CD14-positive monocyte (primary cell): ENCODE data around the gene HHIP. TPM values are rescaled to one million over a fixed set of nuclear protein-coding genes. Genes with fewer than 3 reads are reported as not detected.

Experiments
- DNase-seq, 3 donors: peaks; one replicate each; pipeline ENCODE4 v3.0.0-alpha.2; 2011 to 2022
- H2AFZ ChIP-seq: 2 replicates; pipeline ENCODE4 v1.6.0; 2012; ENCODE audit warnings: mild to moderate bottlenecking, low read depth, low read length, inconsistent platforms; ENCODE audit not compliant: insufficient read depth, poor library complexity, severe bottlenecking
- H3K27ac ChIP-seq, 2 donors: 1 replicate in 1 of 2; 2 replicates in 1 of 2; pipeline ENCODE4 v1.5.1; 2012 to 2013; ENCODE audit warnings: low read length in 2 of 2, control low read depth in 1 of 2, inconsistent platforms in 1 of 2, low read depth in 1 of 2, mild to moderate bottlenecking in 1 of 2
- H3K27me3 ChIP-seq, 2 donors: one replicate each; pipeline versions ENCODE4 v1.6.0 to v1.6.1; 2011 to 2013; ENCODE audit warnings: low read length in 2 of 2; ENCODE audit not compliant: control insufficient read depth in 2 of 2, insufficient read depth in 2 of 2
- H3K36me3 ChIP-seq, 2 donors: replicated peaks in 1 of 2; 1 replicate in 1 of 2; 2 replicates in 1 of 2; pipeline versions ENCODE4 v1.5.1 to v1.6.1; 2012 to 2013; ENCODE audit warnings: low read length in 2 of 2, control low read depth in 1 of 2, inconsistent platforms in 1 of 2, mild to moderate bottlenecking in 1 of 2; ENCODE audit not compliant: insufficient read depth in 2 of 2, control insufficient read depth in 1 of 2
- H3K4me1 ChIP-seq, 2 donors: 1 replicate in 1 of 2; 2 replicates in 1 of 2; pipeline versions ENCODE4 v1.5.1 to v1.6.1; 2012 to 2013; ENCODE audit warnings: low read length in 2 of 2, control low read depth in 1 of 2, inconsistent platforms in 1 of 2, mild to moderate bottlenecking in 1 of 2, moderate library complexity in 1 of 2; ENCODE audit not compliant: insufficient read depth in 2 of 2, control insufficient read depth in 1 of 2
- H3K4me2 ChIP-seq: replicated peaks from 2 replicates; pipeline ENCODE3; 2012; ENCODE audit warnings: low read length, moderate library complexity, mild to moderate bottlenecking; ENCODE audit not compliant: poor library complexity, severe bottlenecking; ENCODE audit errors: extremely low read depth
- H3K4me3 ChIP-seq, 3 experiments: fragments of 200-600 bp in 1 of 3; sonication (generic) in 1 of 3; replicated peaks in 1 of 3; 1 replicate in 2 of 3; 2 replicates in 1 of 3; pipeline ENCODE4 v1.5.1; 2011 to 2013; ENCODE audit warnings: low read length in 3 of 3, mild to moderate bottlenecking in 3 of 3, control low read depth in 2 of 3, low read depth in 2 of 3, inconsistent platforms in 1 of 3, moderate library complexity in 1 of 3
- H3K79me2 ChIP-seq: 2 replicates; pipeline ENCODE4 v1.6.0; 2012; ENCODE audit warnings: mild to moderate bottlenecking, control low read depth, inconsistent platforms, low read length, moderate library complexity; ENCODE audit not compliant: insufficient read depth
- H3K9ac ChIP-seq: 2 replicates; pipeline ENCODE4 v1.6.0; 2017; ENCODE audit warnings: low read length, mild to moderate bottlenecking; ENCODE audit not compliant: insufficient read depth, poor library complexity, severe bottlenecking
- H3K9me3 ChIP-seq, 2 donors: replicated peaks in 1 of 2; 1 replicate in 1 of 2; 2 replicates in 1 of 2; pipeline versions ENCODE4 v1.5.1 to v1.6.1; 2012 to 2013; ENCODE audit warnings: low read length in 2 of 2, control low read depth in 1 of 2; ENCODE audit not compliant: control insufficient read depth in 1 of 2, insufficient read depth in 1 of 2
- H4K20me1 ChIP-seq: 2 replicates; pipeline ENCODE4 v1.6.0; 2012; ENCODE audit warnings: mild to moderate bottlenecking, low read length, control low read depth, moderate library complexity; ENCODE audit not compliant: insufficient read depth
- H3K27ac Mint-ChIP-seq, 7 donors: one replicate each; pipeline ENCODE4 v1.8.0; 2020; ENCODE audit warnings: mild to moderate bottlenecking in 7 of 7, mixed read lengths in 7 of 7, moderate library complexity in 6 of 7, inconsistent platforms in 2 of 7
- H3K27me3 Mint-ChIP-seq, 3 donors: one replicate each; pipeline ENCODE4 v1.8.0; 2021 to 2022; ENCODE audit warnings: low read depth in 3 of 3, mild to moderate bottlenecking in 3 of 3, mixed read lengths in 3 of 3, moderate library complexity in 3 of 3, inconsistent platforms in 1 of 3
- H3K36me3 Mint-ChIP-seq, 2 donors: one replicate each; pipeline ENCODE4 v1.8.0; 2020; ENCODE audit warnings: mixed read lengths in 2 of 2, inconsistent platforms in 1 of 2, mild to moderate bottlenecking in 1 of 2
- H3K4me1 Mint-ChIP-seq: one replicate; pipeline ENCODE4 v1.8.0; 2020; ENCODE audit warnings: mild to moderate bottlenecking, mixed read lengths
- H3K4me3 Mint-ChIP-seq, 2 donors: one replicate each; pipeline ENCODE4 v1.8.0; 2020; ENCODE audit warnings: mild to moderate bottlenecking in 2 of 2, mixed read lengths in 2 of 2, moderate library complexity in 1 of 2
- H3K9me3 Mint-ChIP-seq, 7 donors: one replicate each; pipeline ENCODE4 v1.8.0; 2020 to 2022; ENCODE audit warnings: mixed read lengths in 7 of 7, mild to moderate bottlenecking in 6 of 7, moderate library complexity in 6 of 7, inconsistent platforms in 2 of 7
- CTCF ChIP-seq: fragments of 200-600 bp; IDR thresholded peaks from one replicate; pipeline ENCODE4 v1.8.0; 2022; ENCODE audit warnings: antibody characterized with exemption, mild to moderate bottlenecking
- WGBS: methylation state at CpG from one replicate; pipeline ENCODE4 v1.1.5; 2013; ENCODE audit warnings: missing lambda C conversion rate; ENCODE audit not compliant: insufficient coverage; 5-methylcytosine and 5-hydroxymethylcytosine counted together
- intact Hi-C, 2 donors: fragments of 100-400 bp; cut with micrococcal nuclease; formaldehyde crosslinking; loops; one replicate each; pipeline versions ENCODE4 v1.15.0 to v1.15.1; 2023
- polyA plus RNA-seq, 3 donors: library from polyadenylated mRNA; depleted of rRNA in 1 of 3; unstranded in 2 of 3; stranded (reverse) in 1 of 3; fragments of 300-500 nt in 2 of 3; fragments of >200 nt in 1 of 3; fragmentation: Illumina TruSeq in 2 of 3; gene quantifications; 1 replicate in 2 of 3; 2 replicates in 1 of 3; pipeline ENCODE4 v1.2.3, GENCODE V29; 2012 to 2021

Gene HHIP
- polyA plus RNA-seq, 3 donors: not detected

DNA sequence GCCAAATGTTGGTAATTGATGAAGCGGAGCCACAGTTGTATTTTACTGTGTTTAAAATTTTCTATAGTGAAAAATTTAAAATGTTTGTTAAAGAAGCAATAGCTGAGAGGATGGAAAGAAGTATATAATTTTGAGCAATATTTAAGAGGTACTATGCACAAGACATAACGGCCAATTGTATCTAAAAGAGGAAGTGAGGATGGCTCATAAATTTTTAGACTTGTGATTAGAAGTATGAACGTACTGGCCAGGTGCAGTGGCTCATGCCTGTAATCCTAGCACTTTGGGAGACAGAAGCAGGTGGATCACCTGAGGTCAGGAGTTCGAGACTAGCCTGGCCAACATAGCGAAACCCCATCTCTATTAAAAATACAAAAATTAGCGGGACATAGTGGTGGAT is 12.7 kb upstream of the HHIP start:
- H3K79me2 ChIP-seq: no peaks in the 10 kb centered on the region
- peaks cover 0 to 5% (median 4%) of the 10 kb centered on the region in 7 donors for H3K9me3 Mint-ChIP-seq
- H3K36me3 ChIP-seq: no peaks in the 10 kb centered on the region
- no peaks in the 10 kb centered on the region for H3K36me3 Mint-ChIP-seq
- H3K27ac Mint-ChIP-seq: no peak overlapping the region
- H3K4me1 Mint-ChIP-seq: no peaks in the 10 kb centered on the region
- H3K27me3 ChIP-seq: no peaks in the 10 kb centered on the region
- DNase-seq: no peak
- TF ChIP-seq CTCF: no peak
- H2AFZ ChIP-seq: no peak overlapping the region
- 40% methylated on average over 2 of the region's 6 CpGs for WGBS
- H3K9ac ChIP-seq: no peak overlapping the region
- H3K4me2 ChIP-seq: no peak overlapping the region
- no peaks in the 10 kb centered on the region for H3K4me1 ChIP-seq
- no peak overlapping the region for H3K27ac ChIP-seq
- H3K27me3 Mint-ChIP-seq: peaks cover 0 to 1% (median 0%) of the 10 kb centered on the region in 3 donors
- H4K20me1 ChIP-seq: no peaks in the 10 kb centered on the region
- H3K4me3 Mint-ChIP-seq: no peak overlapping the region
- intact Hi-C loops: no loop called here
- H3K9me3 ChIP-seq: no peaks in the 10 kb centered on the region
- no peak overlapping the region for H3K4me3 ChIP-seq

- H3K9ac ChIP-seq: no peak overlapping the region
- H3K27me3 ChIP-seq: no peaks in the 10 kb centered on the region
- peaks cover 0 to 5% (median 4%) of the 10 kb centered on the region in 7 donors for H3K9me3 Mint-ChIP-seq
- H2AFZ ChIP-seq: no peak overlapping the region
- H3K27ac ChIP-seq: no peak overlapping the region
- peak overlapping the region in 1 of 7 donors; percentile 7 for H3K27ac Mint-ChIP-seq
- no peaks in the 10 kb centered on the region for H3K36me3 Mint-ChIP-seq
- H4K20me1 ChIP-seq: no peaks in the 10 kb centered on the region
- intact Hi-C loops: no loop called here
- no peak overlapping the region for H3K4me3 ChIP-seq
- WGBS: 100% methylated on average over 2 of the region's 6 CpGs
- H3K27me3 Mint-ChIP-seq: peaks cover 0 to 2% (median 0%) of the 10 kb centered on the region in 3 donors
- DNase-seq: no peak
- no peaks in the 10 kb centered on the region for H3K36me3 ChIP-seq
- no peaks in the 10 kb centered on the region for H3K4me1 Mint-ChIP-seq
- no peaks in the 10 kb centered on the region for H3K4me1 ChIP-seq
- H3K4me2 ChIP-seq: no peak overlapping the region
- H3K9me3 ChIP-seq: no peaks in the 10 kb centered on the region
- no peaks in the 10 kb centered on the region for H3K79me2 ChIP-seq
- H3K4me3 Mint-ChIP-seq: no peak overlapping the region
- no peak for TF ChIP-seq CTCF
Observed at GRCh38 chr4:144634978-144635747, 10.8 kb upstream of the HHIP start.
